RWPE1 (cell line): ENCODE data around the gene SLC24A1.

Experiments used
- CTCF ChIA-PET: fragments of 350-600 bp; sonication (Branson Sonifier 250); formaldehyde crosslinking; extraction: SDS; loops from one replicate; lab custom pipeline; 2021; lab: Yijun Ruan, JAX
- POLR2A ChIA-PET: fragments of 400-600 bp; formaldehyde crosslinking; extraction: SDS; loops from one replicate; lab custom pipeline; 2020; ENCODE audit warnings: antibody characterized with exemption; ENCODE audit not compliant: low non-redundant PET; lab: Yijun Ruan, JAX
- DNase-seq: peaks from one replicate; pipeline ENCODE4 v3.0.0; 2012; ENCODE audit warnings: low spot score
- H3K27ac ChIP-seq: fragments of 450-650 bp; 2 replicates; pipeline ENCODE4 v1.5.1; 2017
- TF ChIP-seq, protein P1 (sequence below): fragments of 450-650 bp; conservative IDR thresholded peaks from 2 replicates; pipeline ENCODE4 v1.5.1; 2017; ENCODE audit warnings: low read depth, mild to moderate bottlenecking

Gene SLC24A1

GRCh38 chr15:65626856-65627255, 5.1 kb downstream of the SLC24A1 start:
- no peak overlapping the region for H3K27ac ChIP-seq
- POLR2A ChIA-PET, result no interaction called here
- TF ChIP-seq, protein P1, sequence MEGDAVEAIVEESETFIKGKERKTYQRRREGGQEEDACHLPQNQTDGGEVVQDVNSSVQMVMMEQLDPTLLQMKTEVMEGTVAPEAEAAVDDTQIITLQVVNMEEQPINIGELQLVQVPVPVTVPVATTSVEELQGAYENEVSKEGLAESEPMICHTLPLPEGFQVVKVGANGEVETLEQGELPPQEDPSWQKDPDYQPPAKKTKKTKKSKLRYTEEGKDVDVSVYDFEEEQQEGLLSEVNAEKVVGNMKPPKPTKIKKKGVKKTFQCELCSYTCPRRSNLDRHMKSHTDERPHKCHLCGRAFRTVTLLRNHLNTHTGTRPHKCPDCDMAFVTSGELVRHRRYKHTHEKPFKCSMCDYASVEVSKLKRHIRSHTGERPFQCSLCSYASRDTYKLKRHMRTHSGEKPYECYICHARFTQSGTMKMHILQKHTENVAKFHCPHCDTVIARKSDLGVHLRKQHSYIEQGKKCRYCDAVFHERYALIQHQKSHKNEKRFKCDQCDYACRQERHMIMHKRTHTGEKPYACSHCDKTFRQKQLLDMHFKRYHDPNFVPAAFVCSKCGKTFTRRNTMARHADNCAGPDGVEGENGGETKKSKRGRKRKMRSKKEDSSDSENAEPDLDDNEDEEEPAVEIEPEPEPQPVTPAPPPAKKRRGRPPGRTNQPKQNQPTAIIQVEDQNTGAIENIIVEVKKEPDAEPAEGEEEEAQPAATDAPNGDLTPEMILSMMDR, result no peak
- CTCF ChIA-PET, result no interaction called here
- no peak for DNase-seq

GRCh38 chr15:65629548-65629947, 7.8 kb downstream of the SLC24A1 start:
- TF ChIP-seq, protein P1, result no peak
- DNase-seq, result no peak
- no peak overlapping the region for H3K27ac ChIP-seq
- CTCF ChIA-PET, result no interaction called here
- POLR2A ChIA-PET, result interaction anchor here (0.8 kb wide), 1 partner anchor 19 kb away, joined by 3 read pairs; the partner anchor contains the start of gene INTS14

DNA sequence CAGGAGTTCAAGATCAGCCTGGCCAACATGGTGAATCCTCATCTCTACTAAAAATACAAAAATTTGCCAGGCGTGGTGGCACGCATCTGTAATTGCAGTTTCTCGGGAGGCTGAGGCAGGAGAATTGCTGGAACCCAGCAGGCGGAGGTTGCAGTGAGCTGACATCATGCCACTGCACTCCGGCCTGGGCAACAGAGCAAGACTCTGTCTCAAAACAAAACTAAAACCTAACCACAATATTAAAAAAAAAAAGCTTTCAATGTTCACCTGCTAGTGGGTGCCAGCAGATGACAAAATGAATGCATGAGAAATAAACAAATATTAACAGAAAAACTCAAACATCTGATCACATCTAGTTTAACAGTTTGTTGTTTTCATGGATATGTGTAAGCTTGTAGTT, 9.0 kb downstream of the SLC24A1 start:
- TF ChIP-seq, protein P1, result no peak
- ChIA-PET POLR2A (no interaction called here), CTCF (interaction anchor here (0.6 kb wide), 1 partner anchor 12 kb away, joined by 3 read pairs; no protein-coding TSS in a partner anchor)
- no peak for DNase-seq
- no peak overlapping the region for H3K27ac ChIP-seq

DNA sequence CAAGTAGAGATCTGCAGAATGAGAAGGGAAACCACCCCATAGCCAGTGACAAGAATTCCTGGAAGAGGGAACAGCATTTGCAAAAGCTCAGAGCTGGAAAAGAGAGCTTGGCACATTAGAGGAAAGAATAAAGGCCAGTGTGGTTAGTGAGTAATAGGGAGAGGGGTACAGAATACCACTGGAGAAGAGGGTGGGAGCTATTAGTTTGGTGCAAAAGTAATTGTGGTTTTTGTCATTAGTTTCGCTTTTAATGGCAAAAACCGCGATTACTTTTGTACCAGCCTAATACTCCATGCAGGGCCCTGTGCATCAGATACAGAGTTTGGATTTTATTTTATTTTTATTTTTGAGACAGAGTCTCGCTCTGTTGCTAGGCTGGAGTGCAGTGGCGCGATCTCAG, 9.8 kb downstream of the SLC24A1 start:
- no peak overlapping the region for H3K27ac ChIP-seq
- TF ChIP-seq, protein P1, result no peak
- ChIA-PET POLR2A (no interaction called here), CTCF (interaction anchor here (0.6 kb wide), 1 partner anchor 12 kb away, joined by 3 read pairs; no protein-coding TSS in a partner anchor)
- DNase-seq, result no peak

- no peak for DNase-seq
- H3K27ac ChIP-seq, result no peak overlapping the region
- ChIA-PET POLR2A (no interaction called here), CTCF (interaction anchor here (0.6 kb wide), 1 partner anchor 58 kb away, joined by 3 read pairs; no protein-coding TSS in a partner anchor)
- TF ChIP-seq, protein P1, result no peak
Observed at GRCh38 chr15:65632780-65633375, 11.1 kb downstream of the SLC24A1 start.

DNA sequence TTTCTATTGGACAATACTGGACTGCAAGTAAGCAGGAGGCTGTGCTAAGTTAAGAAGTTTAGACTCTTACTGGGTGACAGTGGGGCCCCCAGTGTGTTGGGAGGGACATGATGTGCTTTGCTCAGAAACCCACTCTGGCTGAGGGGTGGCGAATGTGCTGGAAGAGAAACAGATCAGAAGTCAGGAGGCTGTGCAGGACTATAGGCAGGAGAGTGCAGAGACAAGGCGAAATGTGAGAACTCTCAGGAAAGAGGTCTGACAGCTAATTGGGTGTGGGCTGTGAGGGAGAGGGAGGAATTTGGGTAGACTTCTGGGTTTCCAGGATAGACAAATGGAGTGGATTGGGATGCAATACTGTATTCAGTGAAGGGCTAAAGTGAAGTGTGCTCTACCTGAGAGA, 12.0 kb downstream of the SLC24A1 start:
- CTCF ChIA-PET, result no interaction called here
- H3K27ac ChIP-seq, result no peak overlapping the region
- DNase-seq, result no peak
- POLR2A ChIA-PET, result no interaction called here
- TF ChIP-seq, protein P1, result no peak
